ENCODE results near the gene GPR15LG. TPM values are rescaled to one million over a fixed set of nuclear protein-coding genes. Genes with fewer than 3 reads are reported as not detected.

Gene GPR15LG
- total RNA-seq, 2 experiments from 2014 or later, result not detected

- Mint-ChIP-seq H3K9me3 (ENCODE audit: low read depth) (no peaks in the 10 kb centered on the region), H3K36me3 (no peaks in the 10 kb centered on the region), H3K27me3 (peaks cover 11% of the 10 kb centered on the region), H3K4me3 (no peak overlapping the region), H3K27ac (no peak overlapping the region), H3K4me1 (peaks cover 17% of the 10 kb centered on the region)
- DNase-seq (no peak), ATAC-seq (no peak)
- CTCF ChIA-PET, result interaction anchor here (0.6 kb wide), 1 partner anchor 41 kb away, joined by 3 read pairs; no protein-coding TSS in a partner anchor
Measured at GRCh38 chr10:84188815-84189214, 15.2 kb downstream of the GPR15LG start.

GRCh38 chr10:84190621-84191020 lies 17.0 kb downstream of the GPR15LG start:
- Mint-ChIP-seq H3K4me1 (peaks cover 10% of the 10 kb centered on the region), H3K27ac (no peak overlapping the region), H3K9me3 (ENCODE audit: low read depth) (no peaks in the 10 kb centered on the region), H3K4me3 (no peak overlapping the region), H3K36me3 (no peaks in the 10 kb centered on the region), H3K27me3 (peaks cover 23% of the 10 kb centered on the region)
- DNase-seq (no peak), ATAC-seq (no peak)
- CTCF ChIA-PET, result interaction anchor here (1.1 to 1.6 kb wide), 4 partner anchors 14 to 43 kb away, joined by 3 to 5 read pairs (median 4); no protein-coding TSS in a partner anchor

GRCh38 chr10:84191106-84191505 lies 17.5 kb downstream of the GPR15LG start:
- no peaks in the 10 kb centered on the region for H3K36me3 Mint-ChIP-seq
- H3K27me3 Mint-ChIP-seq, result peaks cover 27% of the 10 kb centered on the region
- DNase-seq (peak; percentile 51), ATAC-seq (no peak)
- peaks cover 10% of the 10 kb centered on the region for H3K4me1 Mint-ChIP-seq
- H3K9me3 Mint-ChIP-seq (ENCODE audit: low read depth), result no peaks in the 10 kb centered on the region
- no peak overlapping the region for H3K27ac Mint-ChIP-seq
- no peak overlapping the region for H3K4me3 Mint-ChIP-seq
- CTCF ChIA-PET, result interaction anchor here (1.1 to 1.6 kb wide), 4 partner anchors 13 to 43 kb away, joined by 3 to 5 read pairs (median 4); no protein-coding TSS in a partner anchor

- H3K27me3 Mint-ChIP-seq, result peaks cover 38% of the 10 kb centered on the region
- CTCF ChIA-PET, result interaction anchor here (0.9 to 2.2 kb wide), 3 partner anchors 16 to 46 kb away, joined by 4 to 9 read pairs (median 8); no protein-coding TSS in a partner anchor
- no peaks in the 10 kb centered on the region for H3K9me3 Mint-ChIP-seq (ENCODE audit: low read depth)
- no peak for DNase-seq
- no peak overlapping the region for H3K4me3 Mint-ChIP-seq
- ATAC-seq, result no peak
- H3K36me3 Mint-ChIP-seq, result no peaks in the 10 kb centered on the region
- no peak overlapping the region for H3K27ac Mint-ChIP-seq
- peaks cover 10% of the 10 kb centered on the region for H3K4me1 Mint-ChIP-seq
Measured at GRCh38 chr10:84193327-84193726, 19.7 kb downstream of the GPR15LG start.

- no peak for ATAC-seq
- CTCF ChIA-PET, result interaction anchor here (0.9 to 2.2 kb wide), 3 partner anchors 17 to 46 kb away, joined by 4 to 9 read pairs (median 8); no protein-coding TSS in a partner anchor
- peaks cover 10% of the 10 kb centered on the region for H3K4me1 Mint-ChIP-seq
- no peak for DNase-seq
- H3K27ac Mint-ChIP-seq, result no peak overlapping the region
- H3K27me3 Mint-ChIP-seq, result peaks cover 38% of the 10 kb centered on the region
- H3K36me3 Mint-ChIP-seq, result no peaks in the 10 kb centered on the region
- H3K4me3 Mint-ChIP-seq, result peak overlapping the region; percentile 43
- no peaks in the 10 kb centered on the region for H3K9me3 Mint-ChIP-seq (ENCODE audit: low read depth)
Measured at GRCh38 chr10:84193846-84194423, 20.3 kb downstream of the GPR15LG start.

GRCh38 chr10:84194424-84195043 lies 20.9 kb downstream of the GPR15LG start, which contains the start of gene CDHR1:
TSS of gene CDHR1 (plus strand) at chr10:84194537. CDS start at chr10:84194761, 224 bp downstream.
- peak within 1 kb of the TSS; percentile 43 for H3K4me3 Mint-ChIP-seq
- CTCF ChIA-PET, result interaction anchor here (0.9 to 2.6 kb wide), 4 partner anchors 11 to 56 kb away, joined by 3 to 9 read pairs (median 7); partner anchors contain the start of gene GHITM
- peaks cover 38% of the 10 kb centered on the region for H3K27me3 Mint-ChIP-seq
- no peaks in the 10 kb centered on the region for H3K9me3 Mint-ChIP-seq (ENCODE audit: low read depth)
- ATAC-seq (peak; percentile 83), DNase-seq (peak; percentile 62)
- no peak within 1 kb of the TSS for H3K27ac Mint-ChIP-seq
- peaks cover 10% of the 10 kb centered on the region for H3K4me1 Mint-ChIP-seq
- H3K36me3 Mint-ChIP-seq, result no peaks in the 10 kb centered on the region

GRCh38 chr10:84195044-84195830 lies 21.6 kb downstream of the GPR15LG start:
- peaks cover 38% of the 10 kb centered on the region for H3K27me3 Mint-ChIP-seq
- peaks cover 10% of the 10 kb centered on the region for H3K4me1 Mint-ChIP-seq
- no peaks in the 10 kb centered on the region for H3K36me3 Mint-ChIP-seq
- H3K4me3 Mint-ChIP-seq, result peak overlapping the region; percentile 33
- H3K9me3 Mint-ChIP-seq (ENCODE audit: low read depth), result no peaks in the 10 kb centered on the region
- no peak overlapping the region for H3K27ac Mint-ChIP-seq
- DNase-seq (no peak), ATAC-seq (no peak)
- CTCF ChIA-PET, result interaction anchor here (0.9 to 2.6 kb wide), 5 partner anchors 10 to 56 kb away, joined by 3 to 9 read pairs (median 4); partner anchors contain the start of gene GHITM

- DNase-seq (no peak), ATAC-seq (no peak)
- H3K4me1 Mint-ChIP-seq, result peaks cover 6% of the 10 kb centered on the region
- no peak overlapping the region for H3K4me3 Mint-ChIP-seq
- no peaks in the 10 kb centered on the region for H3K36me3 Mint-ChIP-seq
- no peak overlapping the region for H3K27ac Mint-ChIP-seq
- peaks cover 38% of the 10 kb centered on the region for H3K27me3 Mint-ChIP-seq
- CTCF ChIA-PET, result interaction anchor here (1.0 to 2.6 kb wide), 2 partner anchors 10 to 40 kb away, joined by 4 to 6 read pairs; no protein-coding TSS in a partner anchor
- H3K9me3 Mint-ChIP-seq (ENCODE audit: low read depth), result no peaks in the 10 kb centered on the region
Measured at GRCh38 chr10:84196083-84196482, 22.5 kb downstream of the GPR15LG start.

GRCh38 chr10:84196941-84197340 lies 23.3 kb downstream of the GPR15LG start:
- Mint-ChIP-seq H3K27me3 (peaks cover 38% of the 10 kb centered on the region), H3K4me1 (no peaks in the 10 kb centered on the region), H3K27ac (no peak overlapping the region), H3K4me3 (no peak overlapping the region), H3K9me3 (ENCODE audit: low read depth) (no peaks in the 10 kb centered on the region), H3K36me3 (no peaks in the 10 kb centered on the region)
- no peak for ATAC-seq
- CTCF ChIA-PET, result interaction anchor here (2.6 to 2.8 kb wide), 2 partner anchors 9 to 17 kb away, joined by 6 to 8 read pairs; no protein-coding TSS in a partner anchor
- DNase-seq, result no peak

GRCh38 chr10:84197643-84198042 lies 24.0 kb downstream of the GPR15LG start:
- Mint-ChIP-seq H3K4me3 (no peak overlapping the region), H3K4me1 (no peaks in the 10 kb centered on the region), H3K27me3 (peaks cover 38% of the 10 kb centered on the region), H3K27ac (no peak overlapping the region), H3K9me3 (ENCODE audit: low read depth) (no peaks in the 10 kb centered on the region), H3K36me3 (no peaks in the 10 kb centered on the region)
- DNase-seq (no peak), ATAC-seq (no peak)
- CTCF ChIA-PET, result interaction anchor here (1.5 to 2.8 kb wide), 3 partner anchors 17 to 50 kb away, joined by 3 to 8 read pairs (median 6); no protein-coding TSS in a partner anchor

GRCh38 chr10:84198206-84198915 lies 24.8 kb downstream of the GPR15LG start:
- CTCF ChIA-PET, result interaction anchor here (1.5 to 2.8 kb wide), 3 partner anchors 16 to 50 kb away, joined by 3 to 8 read pairs (median 6); no protein-coding TSS in a partner anchor
- DNase-seq (no peak), ATAC-seq (no peak)
- no peak overlapping the region for H3K27ac Mint-ChIP-seq
- no peaks in the 10 kb centered on the region for H3K9me3 Mint-ChIP-seq (ENCODE audit: low read depth)
- no peaks in the 10 kb centered on the region for H3K36me3 Mint-ChIP-seq
- no peak overlapping the region for H3K4me3 Mint-ChIP-seq
- H3K4me1 Mint-ChIP-seq, result no peaks in the 10 kb centered on the region
- peaks cover 31% of the 10 kb centered on the region for H3K27me3 Mint-ChIP-seq

GRCh38 chr10:84200537-84201243 lies 27.1 kb downstream of the GPR15LG start:
- no peaks in the 10 kb centered on the region for H3K9me3 Mint-ChIP-seq (ENCODE audit: low read depth)
- peaks cover 15% of the 10 kb centered on the region for H3K27me3 Mint-ChIP-seq
- no peak overlapping the region for H3K27ac Mint-ChIP-seq
- DNase-seq, result no peak
- H3K4me3 Mint-ChIP-seq, result no peak overlapping the region
- H3K4me1 Mint-ChIP-seq, result no peaks in the 10 kb centered on the region
- no peaks in the 10 kb centered on the region for H3K36me3 Mint-ChIP-seq
- CTCF ChIA-PET, result interaction anchor here (1.5 to 3.9 kb wide), 2 partner anchors 52 to 54 kb away, joined by 3 to 33 read pairs; no protein-coding TSS in a partner anchor
- no peak for ATAC-seq
